Measurements from ENCODE around the gene FXYD4.

The FXYD4 gene

GRCh38 chr10:43354330-43354635 lies 17.2 kb upstream of the FXYD4 start:
- DNase-seq (ENCODE audit: low read depth) = no peak
- TF ChIP-seq CTCF (conservative IDR thresholded peaks at IDR 0.05; ENCODE audit: low read depth, low read length) = no peak
- no peak overlapping the region for H3K4me3 ChIP-seq (ENCODE audit: low read depth, low read length)

GRCh38 chr10:43354879-43355380 lies 16.5 kb upstream of the FXYD4 start:
- DNase-seq (ENCODE audit: low read depth) = no peak
- H3K4me3 ChIP-seq (ENCODE audit: low read depth, low read length) = no peak overlapping the region
- TF ChIP-seq CTCF (conservative IDR thresholded peaks at IDR 0.05; ENCODE audit: low read depth, low read length) = no peak

- H3K4me3 ChIP-seq (ENCODE audit: low read depth, low read length) = no peak overlapping the region
- peak; percentile 26 for DNase-seq (ENCODE audit: low read depth)
- no peak for TF ChIP-seq CTCF (conservative IDR thresholded peaks at IDR 0.05; ENCODE audit: low read depth, low read length)
Measured at GRCh38 chr10:43355749-43356371, 15.6 kb upstream of the FXYD4 start.

GRCh38 chr10:43360086-43360485 lies 11.3 kb upstream of the FXYD4 start:
- no peak for DNase-seq (ENCODE audit: low read depth)
- no peak for TF ChIP-seq CTCF (conservative IDR thresholded peaks at IDR 0.05; ENCODE audit: low read depth, low read length)
- H3K4me3 ChIP-seq (ENCODE audit: low read depth, low read length) = no peak overlapping the region

- TF ChIP-seq CTCF (conservative IDR thresholded peaks at IDR 0.05; ENCODE audit: low read depth, low read length) = no peak
- no peak for DNase-seq (ENCODE audit: low read depth)
Measured at GRCh38 chr10:43361547-43362190, 9.8 kb upstream of the FXYD4 start.

GRCh38 chr10:43362191-43362839 lies 9.1 kb upstream of the FXYD4 start:
- peak overlapping the region; percentile 69 for H3K4me3 ChIP-seq (ENCODE audit: low read depth, low read length)
- peak; percentile 98 for DNase-seq (ENCODE audit: low read depth)
- TF ChIP-seq CTCF (conservative IDR thresholded peaks at IDR 0.05; ENCODE audit: low read depth, low read length) = peak; percentile 65

More at GRCh38 chr10:43361547-43362190, 9.8 kb upstream of the FXYD4 start:
- peak overlapping the region; percentile 69 for H3K4me3 ChIP-seq (ENCODE audit: low read depth, low read length)
